Gastroesophageal sphincter (tissue), 4 donors: ENCODE results near the gene ABI3BP. TPM values are rescaled to one million over a fixed set of nuclear protein-coding genes. Genes with fewer than 3 reads are reported as not detected.

Source experiments
- ATAC-seq: fragments of 150-250 bp; one replicate; pipeline ENCODE4 v1.9.1; 2016; ENCODE audit warnings: mild to moderate bottlenecking, moderate library complexity
- H3K27ac ChIP-seq, 4 donors: fragments of 200-600 bp; sonication (generic) in 3 of 4; 1 replicate in 3 of 4; 2 replicates in 1 of 4; pipeline ENCODE4 v1.5.1; 2016 to 2019
- H3K27me3 ChIP-seq: fragments of 200-600 bp; sonication (generic); one replicate; pipeline ENCODE4 v1.5.1; 2019
- H3K36me3 ChIP-seq, 2 donors: fragments of 200-600 bp; sonication (generic); one replicate each; pipeline ENCODE4 v1.5.1; 2019; ENCODE audit warnings: control low read depth in 1 of 2
- H3K4me1 ChIP-seq, 3 donors: fragments of 200-600 bp; sonication (generic); 1 replicate in 2 of 3; 2 replicates in 1 of 3; pipeline ENCODE4 v1.5.1; 2016 to 2019; ENCODE audit warnings: control low read depth in 2 of 3
- H3K4me3 ChIP-seq, 2 donors: fragments of 200-600 bp; sonication (generic); one replicate each; pipeline ENCODE4 v1.5.1; 2019; ENCODE audit warnings: mild to moderate bottlenecking in 1 of 2, moderate library complexity in 1 of 2
- H3K9me3 ChIP-seq, 3 donors: fragments of 200-600 bp; sonication (generic); one replicate each; pipeline ENCODE4 v1.5.1; 2017 to 2019; ENCODE audit warnings: control low read depth in 2 of 3
- CTCF ChIP-seq, 4 experiments: fragments of 200-600 bp in 2 of 4; fragments of 450-650 bp in 2 of 4; sonication (generic) in 1 of 4; IDR thresholded peaks; one replicate each; pipeline ENCODE4 v1.5.1; 2017 to 2019; ENCODE audit warnings: antibody characterized with exemption in 4 of 4, mild to moderate bottlenecking in 2 of 4, moderate library complexity in 2 of 4
- EP300 ChIP-seq: sonication (generic); formaldehyde crosslinking; IDR thresholded peaks from one replicate; pipeline ENCODE4 v1.6.1; 2017; ENCODE audit warnings: antibody characterized with exemption, mild to moderate bottlenecking
- POLR2A ChIP-seq, 2 donors: fragments of 450-650 bp; IDR thresholded peaks; one replicate each; pipeline ENCODE4 v1.6.1; 2017; ENCODE audit warnings: antibody characterized with exemption in 2 of 2, mild to moderate bottlenecking in 2 of 2, moderate library complexity in 1 of 2
- POLR2AphosphoS5 ChIP-seq: sonication (generic); formaldehyde crosslinking; IDR thresholded peaks from one replicate; pipeline ENCODE4 v1.6.1; 2017; ENCODE audit warnings: antibody characterized with exemption
- WGBS, 2 donors: methylation state at CpG; one replicate each; pipeline ENCODE4 v1.1.5; 2018; ENCODE audit warnings: low coverage in 1 of 2; 5-methylcytosine and 5-hydroxymethylcytosine counted together
- total RNA-seq, 4 donors: library from RNA; depleted of rRNA; stranded (reverse); fragments of >200 nt; gene quantifications; one replicate each; pipeline ENCODE4 v1.1.0, GENCODE V29; 2016

The ABI3BP gene
- total RNA-seq, 4 donors from 2014 or later, result 59.6 to 158 (median 99.9) TPM

- Histone ChIP-seq H3K9me3 (no peaks in the 10 kb centered on the region), H3K36me3 (no peaks in the 10 kb centered on the region), H3K27me3 (no peaks in the 10 kb centered on the region), H3K4me3 (no peak overlapping the region), H3K4me1 (peaks cover 0 to 12% (median 0%) of the 10 kb centered on the region in 3 donors), H3K27ac (peak overlapping the region in 1 of 4 donors; percentile 40)
- WGBS, 2 donors, result 49 to 51% methylated on average over 6 of the region's 6 CpGs
- ATAC-seq, result peak; percentile 79
- TF ChIP-seq CTCF (IDR thresholded peaks at IDR 0.05) (no peak), POLR2AphosphoS5 (peak; percentile 48)
Observed at GRCh38 chr3:100928638-100929428, 64.4 kb downstream of the ABI3BP start.

GRCh38 chr3:100927775-100928174 is 65.4 kb downstream of the ABI3BP start:
- ATAC-seq, result no peak
- Histone ChIP-seq H3K27me3 (no peaks in the 10 kb centered on the region), H3K27ac (no peak overlapping the region), H3K36me3 (no peaks in the 10 kb centered on the region), H3K9me3 (no peaks in the 10 kb centered on the region), H3K4me3 (no peak overlapping the region), H3K4me1 (peaks cover 0 to 12% (median 0%) of the 10 kb centered on the region in 3 donors)
- TF ChIP-seq POLR2A (IDR thresholded peaks at IDR 0.05) (no peak), EP300 (no peak), CTCF (IDR thresholded peaks at IDR 0.05) (no peak), POLR2AphosphoS5 (no peak)

- Histone ChIP-seq H3K36me3 (no peaks in the 10 kb centered on the region), H3K27me3 (no peaks in the 10 kb centered on the region), H3K4me3 (no peak overlapping the region), H3K9me3 (no peaks in the 10 kb centered on the region), H3K27ac (no peak overlapping the region), H3K4me1 (peaks cover 0 to 13% (median 0%) of the 10 kb centered on the region in 3 donors)
- 35 to 71% methylated on average over 9 to 10 of the region's 10 CpGs for WGBS, 2 donors
- no peak for ATAC-seq
- TF ChIP-seq EP300, result no peak
- TF ChIP-seq CTCF (IDR thresholded peaks at IDR 0.05), result no peak
- no peak for TF ChIP-seq POLR2A (IDR thresholded peaks at IDR 0.05)
- no peak for TF ChIP-seq POLR2AphosphoS5
Observed at GRCh38 chr3:100915706-100916495, 77.3 kb downstream of the ABI3BP start.

GRCh38 chr3:100913870-100914648 is 79.2 kb downstream of the ABI3BP start:
- no peak overlapping the region for H3K4me3 ChIP-seq
- no peaks in the 10 kb centered on the region for H3K36me3 ChIP-seq
- H3K27me3 ChIP-seq, result no peaks in the 10 kb centered on the region
- no peaks in the 10 kb centered on the region for H3K9me3 ChIP-seq
- H3K27ac ChIP-seq, result peak overlapping the region in 2 of 4 donors; percentile 1 to 44
- TF ChIP-seq POLR2AphosphoS5 (peak; percentile 35), POLR2A (IDR thresholded peaks at IDR 0.05) (no peak), EP300 (no peak), CTCF (IDR thresholded peaks at IDR 0.05) (no peak)
- WGBS, 2 donors, result 54 to 74% methylated on average over 3 to 5 of the region's 5 CpGs
- ATAC-seq, result peak; percentile 67
- peaks cover 0 to 13% (median 0%) of the 10 kb centered on the region in 3 donors for H3K4me1 ChIP-seq
